Stimulated activated CD4-positive, alpha-beta T cell treated with anti-CD3 and anti-CD28 coated beads, Interleukin-1b, Interleukin-23, amount 100 ng/mL, for 48 hours (primary cell): ENCODE data around the gene CLEC4A.
"Not testable (repeated sequence)": the region's sequence is repeated elsewhere in the genome, so short reads cannot be mapped to it uniquely, and the experiment has no call there.

Source experiments
- DNase-seq: peaks from one replicate; pipeline ENCODE4 v3.0.0-alpha.2; 2020

CLEC4A gene

DNA sequence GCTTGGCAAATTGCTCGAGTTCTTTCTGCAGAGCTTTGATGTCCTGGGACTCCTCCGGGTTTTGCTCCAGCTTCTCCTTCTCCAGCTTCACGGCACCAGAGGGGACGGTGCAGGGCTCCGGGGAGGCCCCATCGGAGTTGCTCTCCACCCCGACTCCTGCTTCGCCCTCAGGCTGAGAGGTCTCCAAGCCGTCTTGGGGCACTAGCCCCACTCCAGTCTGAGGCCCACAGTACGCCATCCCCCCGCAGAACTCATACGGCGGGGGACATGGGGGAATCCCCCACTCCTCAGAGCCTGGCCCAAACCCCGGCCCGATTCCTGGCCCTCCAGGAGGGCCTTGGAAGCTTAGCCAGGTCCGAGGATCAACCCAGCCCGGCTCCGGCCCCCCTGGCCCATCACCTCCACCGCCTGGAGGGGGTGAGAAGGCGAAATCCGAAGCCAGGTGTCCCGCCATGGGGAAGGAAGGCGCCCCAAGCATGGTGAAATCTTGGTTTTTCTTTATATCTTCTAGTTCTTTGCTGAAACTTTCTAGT lies 11.0 kb downstream of the CLEC4A start:
- not testable (repeated sequence) for DNase-seq

DNA sequence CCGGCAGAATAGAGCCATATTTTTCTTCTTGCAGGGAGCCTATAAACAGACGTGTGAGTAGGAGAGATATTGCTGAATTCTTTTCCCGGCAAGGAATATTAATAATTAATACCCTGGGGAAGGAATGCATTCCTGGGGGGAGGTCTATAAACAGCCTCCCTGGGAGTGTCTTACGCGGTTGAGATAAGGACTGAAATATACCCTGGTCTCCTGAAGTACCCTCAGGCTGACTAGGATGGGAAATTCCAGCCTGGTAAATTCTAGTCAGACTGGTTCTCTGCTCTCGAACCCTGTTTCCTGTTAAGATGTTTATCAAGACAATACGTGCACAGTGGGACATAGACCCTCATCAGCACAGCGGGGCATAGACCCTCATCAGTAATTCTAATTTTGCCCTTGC lies 18.2 kb downstream of the CLEC4A start:
- DNase-seq, result not testable (repeated sequence)

DNA sequence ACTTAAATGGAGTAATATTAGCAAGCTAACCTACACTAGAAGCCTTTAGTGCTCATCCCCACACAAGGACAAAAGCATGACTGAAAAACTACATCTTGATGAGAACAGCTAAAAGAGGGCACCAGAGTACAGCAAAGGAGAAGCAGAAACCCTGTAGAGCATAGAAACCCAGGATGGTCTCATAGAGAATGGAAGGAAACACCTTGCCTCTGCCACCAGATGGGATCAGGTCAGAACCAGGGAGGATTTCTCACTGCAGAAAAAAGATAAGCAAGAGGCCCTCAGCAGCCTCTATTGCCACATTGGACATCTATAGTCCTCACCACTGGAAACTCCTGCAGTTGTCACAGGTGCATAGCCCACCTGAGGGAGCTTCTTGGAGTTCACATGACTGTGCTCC lies 19.8 kb downstream of the CLEC4A start:
- DNase-seq, result no peak

DNA sequence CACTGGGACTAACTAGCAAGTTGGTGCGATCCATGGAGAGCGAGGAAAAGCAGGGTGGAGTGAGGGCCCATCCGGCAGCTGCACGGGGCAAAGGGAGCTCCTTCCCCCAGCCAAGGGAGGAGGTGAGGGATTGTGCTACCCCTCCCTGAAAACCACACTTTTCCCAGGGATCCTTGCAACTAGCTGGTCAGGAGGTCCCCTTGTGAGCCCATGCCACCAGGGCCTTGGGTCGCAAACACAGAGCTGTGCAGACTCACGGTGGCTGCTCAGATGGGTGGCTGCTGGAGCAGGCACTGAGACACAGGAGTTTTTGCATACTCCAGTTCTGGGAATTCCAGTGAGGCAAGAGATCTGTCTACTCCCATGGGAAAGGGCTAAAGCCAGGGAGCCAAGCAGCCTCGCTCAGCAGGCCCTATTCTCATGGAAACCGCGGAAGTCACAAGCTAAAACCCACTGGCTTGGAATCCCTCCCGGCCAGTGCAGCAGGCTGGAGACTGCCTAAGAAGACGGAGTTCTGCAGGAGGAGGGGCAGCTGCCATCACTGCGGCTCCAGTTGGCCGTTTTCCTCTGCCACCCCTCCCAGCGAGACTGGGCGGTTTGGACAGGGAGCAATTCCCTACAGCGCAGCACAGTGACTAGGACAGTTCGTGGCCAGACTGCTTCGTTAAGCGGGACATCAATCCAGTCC lies 22.5 kb downstream of the CLEC4A start:
- DNase-seq, result no peak

DNA sequence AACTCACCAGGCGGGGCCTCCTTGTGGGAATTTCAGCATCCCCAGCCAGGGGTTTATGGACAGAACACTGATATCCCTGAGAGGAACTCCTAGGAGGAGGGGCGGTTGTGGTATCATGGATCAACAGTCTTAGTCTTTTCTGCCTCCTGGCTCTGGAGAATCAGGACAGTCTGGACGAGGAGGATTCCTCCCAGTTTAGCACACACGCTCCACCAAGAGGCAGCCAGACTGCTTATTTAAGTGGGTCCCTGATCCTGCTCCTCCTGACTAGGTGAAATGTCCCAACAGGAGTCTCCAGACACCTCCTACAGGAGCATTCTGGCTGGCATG lies 23.0 kb downstream of the CLEC4A start:
- DNase-seq, result no peak

DNA sequence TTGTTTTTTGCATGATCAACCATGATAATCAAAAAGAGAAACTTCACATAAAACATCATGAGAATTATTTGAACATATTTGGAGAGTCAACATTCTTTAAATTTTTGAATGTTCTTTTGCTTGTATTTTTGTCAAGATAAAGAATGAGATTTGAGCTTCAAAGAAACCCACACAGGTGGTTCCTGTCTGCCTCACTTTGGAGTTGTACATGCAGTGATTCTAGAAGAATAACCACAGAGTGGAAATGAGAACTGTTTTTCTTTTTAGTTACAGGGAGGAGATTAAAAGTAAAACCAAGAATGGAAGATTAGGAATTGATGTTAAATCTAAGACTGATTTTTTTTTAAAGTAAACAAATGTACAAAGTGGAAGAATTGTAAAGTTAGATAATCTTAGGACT lies 31.1 kb downstream of the CLEC4A start:
- no peak for DNase-seq

DNA sequence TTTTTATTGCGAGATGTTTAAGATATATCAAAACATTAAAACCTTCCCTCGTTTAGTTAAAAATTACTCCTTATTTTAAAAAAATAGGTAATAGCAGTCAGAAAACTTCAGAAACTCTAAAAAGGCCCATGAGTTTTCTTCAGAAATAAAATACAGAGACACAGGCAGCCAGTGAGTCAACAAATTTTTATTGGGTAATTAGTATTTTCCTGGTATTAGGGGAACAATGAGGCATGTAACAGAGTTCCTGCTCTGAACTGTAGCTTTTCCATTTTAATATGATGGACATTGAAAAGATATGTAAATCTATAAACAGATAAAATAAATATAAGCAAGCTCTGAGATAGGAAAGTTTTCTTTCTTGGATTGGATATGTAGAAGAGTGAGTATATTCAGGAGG lies 33.0 kb downstream of the CLEC4A start:
- no peak for DNase-seq

DNA sequence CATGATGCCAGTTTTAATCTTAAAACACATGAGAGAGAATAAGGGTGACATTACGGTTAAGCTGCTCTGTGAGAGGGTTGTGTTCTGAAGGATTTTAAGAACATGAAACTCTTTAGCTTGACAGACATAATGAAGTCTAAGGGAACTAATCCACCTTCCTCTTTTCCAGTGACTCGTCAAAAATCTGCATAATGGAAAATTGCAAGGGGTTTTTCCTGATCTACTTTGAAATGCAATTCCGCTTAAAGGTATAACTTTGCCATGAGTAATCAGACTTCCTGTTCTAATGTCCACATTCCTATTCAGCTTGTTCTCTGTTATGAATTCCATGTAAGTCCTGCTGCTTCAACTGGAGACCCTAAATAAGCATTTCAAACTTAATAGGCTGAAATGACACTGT lies 33.4 kb downstream of the CLEC4A start, which contains the start of gene ZNF705A:
Gene ZNF705A, plus strand, starts transcription at position 171 of the 400 bp plus-strand sequence. CDS start 15,611 bp downstream, outside the sequence.
- no peak for DNase-seq

DNA sequence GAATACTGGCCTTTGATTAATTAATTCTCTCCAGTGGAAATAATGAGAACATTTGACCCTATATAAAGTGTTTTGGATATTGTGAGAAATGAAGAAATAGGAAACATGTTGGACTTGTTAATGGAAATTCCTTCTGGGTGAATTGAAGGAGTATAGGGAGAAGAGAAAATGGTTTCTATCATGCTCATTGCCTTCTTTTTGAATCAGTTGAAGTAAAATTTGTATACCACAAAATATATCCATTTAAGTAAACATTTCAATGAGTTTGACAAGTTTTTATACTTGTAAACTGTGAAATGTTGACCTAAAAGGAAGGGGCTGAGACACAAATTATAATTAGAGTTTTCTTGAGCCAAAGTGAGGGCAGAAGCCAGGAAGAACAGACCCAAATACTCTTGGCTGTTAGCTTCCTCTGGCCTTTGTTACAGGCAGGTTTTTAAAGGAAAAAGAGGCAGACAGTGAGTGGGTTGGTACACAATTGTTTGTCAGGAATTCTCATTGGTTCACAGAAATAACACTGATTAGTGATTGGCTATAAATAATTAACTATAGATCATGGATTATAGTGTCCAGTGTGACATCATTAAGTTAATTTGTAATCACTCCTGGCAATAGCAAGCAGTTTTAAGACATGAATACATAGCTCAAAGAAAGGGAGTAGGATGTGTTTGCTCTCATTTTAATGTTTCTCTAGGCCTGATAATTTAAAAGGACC lies 34.2 kb downstream of the CLEC4A start:
- no peak for DNase-seq

DNA sequence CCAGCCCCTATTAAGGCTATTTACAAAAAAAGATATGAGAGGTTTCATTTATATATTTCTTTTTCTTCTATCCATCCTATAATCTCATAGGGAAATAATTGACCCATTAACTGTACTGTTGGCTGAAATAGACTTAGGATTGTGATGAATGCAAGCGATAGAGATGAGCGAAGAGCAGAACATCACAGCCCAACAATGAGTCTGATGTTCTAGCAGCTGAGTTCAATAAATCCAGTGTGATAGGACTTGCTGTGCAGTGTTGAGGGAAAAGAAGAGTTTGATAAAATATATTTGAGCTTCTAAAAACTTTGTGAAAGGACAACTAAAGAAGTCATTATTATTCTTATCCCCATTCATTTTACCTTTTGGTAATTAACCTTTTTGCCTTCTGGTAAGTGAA lies 49.5 kb downstream of the CLEC4A start:
- DNase-seq, result not testable (repeated sequence)

DNA sequence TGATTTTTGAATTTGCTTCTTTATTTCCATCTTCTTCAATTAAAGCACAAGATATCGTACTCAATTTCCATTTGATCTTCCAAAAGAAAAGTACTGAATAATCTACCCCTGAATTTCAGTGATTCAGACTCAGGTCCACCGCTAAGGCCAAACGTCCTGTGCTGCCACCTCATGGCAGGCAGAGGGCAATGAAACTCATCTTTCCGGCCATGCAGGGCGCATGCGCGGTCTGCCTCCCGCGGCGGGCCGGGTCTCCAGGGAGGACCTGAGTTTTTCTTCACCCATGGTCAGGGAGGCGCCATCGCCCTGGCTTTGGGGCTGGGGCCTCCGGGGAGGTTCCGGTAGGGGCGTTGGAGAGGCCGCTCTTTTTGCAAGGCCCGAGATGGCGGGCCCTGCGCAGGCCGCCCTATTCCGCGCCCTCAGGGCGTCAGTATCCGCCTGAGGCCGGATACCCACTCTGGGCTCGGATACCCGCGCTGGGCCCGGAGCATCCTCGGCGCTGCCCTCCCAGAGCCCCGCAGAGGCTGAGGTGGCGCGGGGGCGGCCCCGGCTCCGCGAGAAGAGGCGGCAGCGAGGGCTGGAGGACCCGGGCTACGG lies 56.7 kb downstream of the CLEC4A start:
- peak; percentile 69 for DNase-seq

DNA sequence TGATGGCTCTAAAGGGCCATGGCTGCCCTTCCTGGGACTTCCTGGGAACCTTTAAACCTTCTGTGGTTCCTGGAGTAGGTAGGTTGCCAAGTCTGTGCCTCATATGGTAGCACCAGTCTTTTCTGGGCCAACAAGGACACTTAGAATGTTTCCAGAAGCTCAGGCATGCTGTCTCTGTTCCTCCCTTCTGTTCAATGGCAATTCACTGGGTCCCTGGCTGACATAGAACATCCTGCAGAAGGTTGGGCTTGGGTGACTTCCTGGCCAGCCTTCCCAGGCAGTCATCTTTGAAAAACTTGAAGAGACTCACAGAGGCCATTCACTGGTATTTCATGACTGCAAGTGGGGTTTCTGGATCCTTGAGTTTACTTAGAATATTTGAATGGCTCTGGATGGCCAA lies 57.9 kb downstream of the CLEC4A start:
- not testable (repeated sequence) for DNase-seq

DNA sequence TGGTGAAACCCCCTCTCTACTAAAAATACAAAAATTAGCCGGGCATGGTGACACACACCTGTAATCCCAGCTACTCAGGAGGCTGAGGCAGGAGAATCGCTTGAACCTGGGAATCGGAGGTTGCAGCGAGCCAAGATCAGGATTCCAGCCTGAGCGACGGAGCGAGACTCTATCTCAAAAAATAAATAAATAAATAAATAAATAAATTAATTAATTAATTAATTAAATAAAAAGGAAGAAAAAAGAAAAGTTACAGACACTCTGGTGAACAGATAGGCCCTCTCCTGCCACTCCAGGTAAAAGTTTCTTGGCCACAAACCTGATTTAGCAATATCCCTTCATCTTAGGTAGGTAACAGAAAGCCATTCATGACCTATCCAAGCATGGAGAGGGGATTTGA lies 59.5 kb downstream of the CLEC4A start:
- not testable (repeated sequence) for DNase-seq

DNA sequence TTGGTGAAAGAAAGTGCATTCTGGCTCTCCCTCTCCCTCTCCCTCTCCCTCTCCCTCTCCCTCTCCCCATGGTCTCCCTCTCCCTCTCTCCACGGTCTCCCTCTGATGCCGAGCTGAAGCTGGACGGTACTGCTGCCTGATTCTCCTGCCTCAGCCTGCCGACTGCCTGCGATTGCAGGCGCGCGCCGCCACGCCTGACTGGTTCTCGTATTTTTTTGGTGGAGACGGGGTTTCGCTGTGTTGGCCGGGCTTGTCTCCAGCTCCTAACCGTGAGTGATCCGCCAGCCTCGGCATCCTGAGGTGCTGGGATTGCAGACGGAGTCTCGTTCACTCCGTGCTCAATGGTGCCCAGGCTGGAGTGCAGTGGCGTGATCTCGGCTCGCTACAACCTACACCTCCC lies 59.9 kb downstream of the CLEC4A start:
- not testable (repeated sequence) for DNase-seq

DNA sequence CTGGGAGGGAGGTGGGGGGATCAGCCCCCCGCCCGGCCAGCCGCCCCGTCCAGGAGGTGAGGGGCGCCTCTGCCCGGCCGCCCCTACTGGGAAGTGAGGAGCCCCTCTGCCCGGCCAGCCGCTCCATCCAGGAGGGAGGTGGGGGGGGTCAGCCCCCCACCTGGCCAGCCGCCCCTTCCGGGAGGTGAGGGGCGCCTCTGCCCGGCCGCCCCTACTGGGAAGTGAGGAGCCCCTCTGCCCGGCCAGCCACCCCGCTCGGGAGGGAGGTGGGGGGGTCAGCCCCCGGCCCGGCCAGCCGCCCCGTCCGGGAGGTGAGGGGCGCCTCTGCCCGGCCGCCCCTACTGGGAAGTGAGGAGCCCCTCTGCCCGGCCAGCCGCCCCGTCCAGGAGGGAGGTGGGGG lies 60.8 kb downstream of the CLEC4A start:
- DNase-seq, result not testable (repeated sequence)

DNA sequence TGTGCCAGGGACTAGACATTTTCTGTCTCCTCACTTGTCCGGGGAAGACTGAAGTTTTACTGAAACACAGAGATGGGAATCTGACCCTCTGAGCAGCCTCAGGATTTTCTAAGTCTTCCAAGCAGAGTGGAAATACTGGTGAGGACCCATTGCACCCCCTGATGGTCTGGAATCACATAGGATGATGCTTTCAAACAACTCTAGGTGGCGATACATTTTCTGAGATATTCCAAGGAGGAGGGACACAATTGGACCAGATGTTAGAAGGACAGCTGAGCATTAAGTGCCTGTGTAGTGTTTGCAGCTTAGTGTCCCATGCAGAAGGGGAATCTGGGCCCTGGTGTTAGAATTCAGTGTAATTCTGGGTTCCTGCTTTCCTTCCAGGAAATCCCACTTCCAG lies 64.7 kb downstream of the CLEC4A start:
- not testable (repeated sequence) for DNase-seq
